Small intestine (tissue), 7 donors: ENCODE results near the gene DNLZ. TPM values are rescaled to one million over a fixed set of nuclear protein-coding genes. Genes with fewer than 3 reads are reported as not detected.
"Not testable (repeated sequence)": the region's sequence is repeated elsewhere in the genome, so short reads cannot be mapped to it uniquely, and the experiment has no call there.

Source experiments
- DNase-seq, 2 donors: peaks; one replicate each; pipeline versions ENCODE4 v3.0.0 to v3.0.0-alpha.2; 2013
- FAIRE-seq: peaks from 2 replicates; lab custom pipeline; 2012; peaks lifted over from hg19 to GRCh38; lab: Jason Lieb, UNC
- H3K27ac ChIP-seq, 3 donors: one replicate each; pipeline ENCODE4 v1.5.1; 2013; ENCODE audit warnings: low read length in 2 of 3, mild to moderate bottlenecking in 2 of 3, control low read depth in 1 of 3, inconsistent platforms in 1 of 3, low read depth in 1 of 3, moderate library complexity in 1 of 3
- H3K27me3 ChIP-seq, 3 donors: one replicate each; pipeline ENCODE4 v1.6.1; 2013; ENCODE audit warnings: low read length in 3 of 3, inconsistent platforms in 1 of 3; ENCODE audit not compliant: control insufficient read depth in 3 of 3, insufficient read depth in 3 of 3
- H3K36me3 ChIP-seq, 3 donors: one replicate each; pipeline ENCODE4 v1.6.1; 2013; ENCODE audit warnings: low read length in 3 of 3, inconsistent platforms in 1 of 3, low read depth in 1 of 3, mild to moderate bottlenecking in 1 of 3, moderate library complexity in 1 of 3; ENCODE audit not compliant: control insufficient read depth in 3 of 3, insufficient read depth in 2 of 3
- H3K4me1 ChIP-seq, 3 donors: one replicate each; pipeline ENCODE4 v1.6.1; 2013; ENCODE audit warnings: low read length in 2 of 3, inconsistent platforms in 1 of 3, low read depth in 1 of 3, mild to moderate bottlenecking in 1 of 3, moderate library complexity in 1 of 3; ENCODE audit not compliant: control insufficient read depth in 3 of 3, insufficient read depth in 2 of 3
- H3K4me3 ChIP-seq, 3 donors: one replicate each; pipeline ENCODE4 v1.5.1; 2013; ENCODE audit warnings: low read length in 3 of 3, control low read depth in 1 of 3, inconsistent platforms in 1 of 3, low read depth in 1 of 3, mild to moderate bottlenecking in 1 of 3, moderate library complexity in 1 of 3
- H3K9me3 ChIP-seq, 2 donors: one replicate each; pipeline ENCODE4 v1.6.1; 2013; ENCODE audit warnings: low read depth in 1 of 2, low read length in 1 of 2; ENCODE audit not compliant: control insufficient read depth in 2 of 2, insufficient read depth in 1 of 2
- WGBS, 3 donors: extraction: QIAGEN DNeasy Blood & Tissue Kit; methylation state at CpG; one replicate each; pipeline ENCODE4 v1.1.7; 2013; 5-methylcytosine and 5-hydroxymethylcytosine counted together
- polyA plus RNA-seq, 4 donors: library from polyadenylated mRNA; stranded (reverse) in 3 of 4; unstranded in 1 of 4; fragments of 200-250 nt in 3 of 4; fragments of 120-200 nt in 1 of 4; gene quantifications; one replicate each; pipeline versions ENCODE4 v1.2.1 to v1.2.3, GENCODE V29; 2013
- donor health status: healthy with polysubstance abuse.
- donor health status: control.
- donor health status: control.
- donor health status: Bipolar disorder and iron deficiency.
- donor health status: healthy.

DNLZ gene
- polyA plus RNA-seq, 4 donors, result 8.5 to 16.1 (median 11.0) TPM

DNA sequence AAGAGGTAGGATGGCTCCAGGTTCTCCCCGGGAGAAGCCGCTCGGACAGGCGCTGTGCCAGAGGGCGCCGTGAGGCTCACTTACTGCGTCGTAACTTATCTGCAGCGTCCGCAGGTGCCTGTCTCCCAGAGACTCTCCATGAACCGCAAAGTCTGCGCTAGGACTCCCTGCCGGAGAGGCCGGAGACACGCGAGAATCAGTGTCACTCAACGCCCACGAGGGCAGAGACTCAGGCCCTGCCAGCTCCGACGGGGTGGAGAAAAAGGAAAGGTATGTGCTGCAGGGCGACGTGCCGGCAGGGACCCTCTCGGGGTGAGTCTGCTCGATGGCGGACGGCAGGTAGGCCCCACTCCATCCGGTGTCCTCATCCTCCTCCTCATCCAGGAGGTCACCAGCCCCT, 43.5 kb upstream of the DNLZ start:
- H3K4me1 ChIP-seq, result peaks cover 4 to 14% (median 4%) of the 10 kb centered on the region in 3 donors
- H3K36me3 ChIP-seq, result peaks cover 8 to 61% (median 9%) of the 10 kb centered on the region in 3 donors
- not testable (repeated sequence) for H3K9me3 ChIP-seq, H3K4me3 ChIP-seq, FAIRE-seq, DNase-seq, H3K27me3 ChIP-seq, H3K27ac ChIP-seq
- 94 to 96% (median 95%) methylated on average over 28 of the region's 28 CpGs for WGBS, 3 donors

DNA sequence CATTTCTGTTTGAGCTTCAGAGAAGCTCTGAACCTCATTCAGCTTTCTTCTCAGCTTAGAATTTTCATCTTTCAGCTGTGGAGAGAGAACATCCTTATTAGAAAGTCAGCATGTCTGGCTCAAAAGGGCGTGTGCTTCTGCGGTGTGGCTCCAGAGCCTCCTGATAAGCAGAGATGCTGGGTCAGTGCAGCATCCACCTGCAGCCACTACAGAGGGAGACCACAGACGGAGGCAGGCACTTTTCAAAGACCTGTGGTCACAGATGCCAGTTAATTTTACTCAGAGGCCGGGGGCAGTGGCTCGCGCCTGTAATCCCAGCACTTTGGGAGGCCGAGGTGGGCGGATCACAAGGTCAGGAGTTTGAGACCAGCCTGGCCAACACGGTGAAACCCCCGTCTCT, 42.4 kb upstream of the DNLZ start:
- 91 to 92% (median 91%) methylated on average over 10 of the region's 10 CpGs for WGBS, 3 donors

DNA sequence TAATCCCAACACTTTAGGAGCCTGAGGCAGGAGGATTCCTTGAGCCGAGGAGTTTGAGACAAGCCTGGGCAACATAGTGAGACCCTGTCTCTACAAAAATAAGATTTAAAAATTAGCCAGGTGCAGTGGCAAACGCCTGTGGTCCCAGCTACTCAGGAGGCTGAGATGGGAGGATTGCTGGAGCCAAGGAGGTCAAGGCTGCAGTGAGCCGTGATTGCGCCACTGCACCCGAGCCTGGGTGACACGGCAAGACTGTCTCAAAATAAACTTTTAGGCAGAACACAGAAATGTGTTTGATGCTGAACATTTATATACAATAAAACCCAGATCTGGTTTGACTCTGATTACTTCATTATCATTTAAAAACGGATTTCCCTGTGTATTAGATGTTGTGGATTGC, 41.9 kb upstream of the DNLZ start:
- 81 to 90% (median 86%) methylated on average over 7 of the region's 7 CpGs for WGBS, 3 donors

More for the DNA sequence above, 42.4 kb upstream of the DNLZ start:
- peaks cover 8 to 69% (median 9%) of the 10 kb centered on the region in 3 donors for H3K36me3 ChIP-seq
- H3K4me3 ChIP-seq, H3K9me3 ChIP-seq, H3K4me1 ChIP-seq, FAIRE-seq, H3K27me3 ChIP-seq, DNase-seq, H3K27ac ChIP-seq: not testable (repeated sequence)

DNA sequence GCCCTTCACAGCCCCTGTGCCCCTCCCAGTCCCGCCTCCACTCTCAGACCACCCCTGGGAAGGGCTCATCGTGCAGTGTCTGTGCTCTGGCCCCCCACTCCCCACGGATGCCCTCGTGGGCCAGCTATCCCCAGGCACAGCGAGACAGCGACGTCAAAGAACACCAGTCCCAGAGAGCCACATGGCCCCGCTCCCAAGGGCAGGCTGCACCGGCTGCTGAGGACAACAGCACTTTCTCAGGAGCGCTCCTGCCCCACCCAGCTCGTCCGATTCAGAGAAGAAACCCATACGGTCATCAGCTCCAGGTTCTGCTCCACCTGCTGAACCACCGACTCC, 41.2 kb upstream of the DNLZ start:
- peaks cover 4 to 11% (median 4%) of the 10 kb centered on the region in 3 donors for H3K4me1 ChIP-seq
- no peaks in the 10 kb centered on the region for H3K9me3 ChIP-seq
- no peaks in the 10 kb centered on the region for H3K27me3 ChIP-seq
- FAIRE-seq (no peak), DNase-seq (no peak)
- 87 to 91% (median 90%) methylated on average over 14 of the region's 14 CpGs for WGBS, 3 donors
- H3K36me3 ChIP-seq, result peaks cover 8 to 69% (median 9%) of the 10 kb centered on the region in 3 donors
- no peak overlapping the region for H3K27ac ChIP-seq
- H3K4me3 ChIP-seq, result no peak overlapping the region

More for the DNA sequence above, 41.9 kb upstream of the DNLZ start:
- no peak overlapping the region for H3K4me3 ChIP-seq
- FAIRE-seq, result no peak
- H3K27me3 ChIP-seq, result no peaks in the 10 kb centered on the region
- H3K9me3 ChIP-seq, result no peaks in the 10 kb centered on the region
- peaks cover 8 to 69% (median 9%) of the 10 kb centered on the region in 3 donors for H3K36me3 ChIP-seq
- no peak overlapping the region for H3K27ac ChIP-seq
- no peak for DNase-seq
- peaks cover 4 to 11% (median 4%) of the 10 kb centered on the region in 3 donors for H3K4me1 ChIP-seq

DNA sequence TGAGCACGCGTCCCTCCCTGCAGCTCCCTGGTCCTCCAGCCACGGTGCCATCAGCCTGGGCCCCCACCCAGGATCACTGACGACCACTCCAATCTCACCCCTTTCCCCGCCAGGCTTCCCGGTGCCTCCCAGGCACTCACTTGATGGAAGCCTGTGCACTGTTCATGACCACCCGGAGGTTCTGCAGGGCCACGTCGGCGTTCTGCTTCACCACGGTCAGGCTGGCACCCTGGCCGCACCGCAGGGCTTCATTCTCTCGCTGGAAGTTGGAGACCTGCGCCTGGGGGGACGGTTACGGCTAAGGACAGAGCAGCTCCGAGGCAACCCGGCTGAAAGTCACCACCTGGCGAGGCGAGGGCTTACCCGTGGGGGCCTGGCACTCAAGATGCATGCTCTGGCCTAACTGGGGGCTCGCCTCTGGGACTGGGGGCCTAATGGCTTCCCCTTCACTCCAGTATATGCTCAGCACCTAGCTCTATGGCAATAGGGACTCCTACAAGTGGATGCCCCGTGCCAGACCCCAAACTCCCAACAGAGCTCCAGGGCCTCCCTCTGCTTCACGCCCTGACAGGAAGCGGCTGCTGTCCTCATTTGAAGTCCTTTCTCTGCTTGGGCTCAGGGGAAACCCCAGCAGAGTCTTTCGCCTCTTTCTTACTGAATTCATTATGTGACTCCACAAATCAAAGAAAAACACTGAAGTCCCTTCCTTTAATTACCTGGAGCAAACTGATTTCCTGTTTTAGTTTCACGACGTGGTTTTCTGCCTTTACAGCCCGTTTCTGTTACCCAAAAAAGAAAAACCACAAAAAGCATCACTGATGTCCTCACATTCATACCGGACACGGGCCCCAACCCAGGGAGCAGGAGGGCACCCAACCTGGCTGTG, 40.6 kb upstream of the DNLZ start:
- 74 to 90% (median 81%) methylated on average over 32 of the region's 32 CpGs for WGBS, 3 donors
- H3K36me3 ChIP-seq, result peaks cover 8 to 69% (median 9%) of the 10 kb centered on the region in 3 donors
- H3K4me3 ChIP-seq, result no peak overlapping the region
- no peak overlapping the region for H3K27ac ChIP-seq
- no peaks in the 10 kb centered on the region for H3K9me3 ChIP-seq
- H3K4me1 ChIP-seq, result peaks cover 0 to 5% (median 1%) of the 10 kb centered on the region in 3 donors
- H3K27me3 ChIP-seq, result no peaks in the 10 kb centered on the region
- DNase-seq (no peak), FAIRE-seq (no peak)

DNA sequence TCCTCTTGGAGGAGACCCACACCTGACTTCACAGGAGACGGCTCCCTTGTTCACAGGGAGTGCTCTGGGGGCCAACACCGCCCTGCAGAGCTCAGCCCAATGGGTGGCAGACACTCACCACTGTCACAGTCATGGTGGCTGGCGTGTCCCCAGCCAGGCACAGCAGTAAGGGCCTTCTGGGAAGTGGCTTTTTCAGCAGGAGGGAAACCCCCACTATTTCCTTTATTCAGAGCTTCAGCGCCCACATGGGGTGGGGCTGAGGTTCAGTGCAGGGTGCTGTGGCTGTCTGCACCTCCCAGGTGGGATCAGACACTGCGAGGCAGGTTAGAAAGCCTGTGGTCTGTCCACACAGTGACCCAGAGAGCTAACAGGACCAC, 40.0 kb upstream of the DNLZ start:
- FAIRE-seq (no peak), DNase-seq (peak in 1 of 2 donors; percentile 33)
- H3K9me3 ChIP-seq, result no peaks in the 10 kb centered on the region
- H3K36me3 ChIP-seq, result peaks cover 8 to 70% (median 9%) of the 10 kb centered on the region in 3 donors
- peaks cover 0 to 6% (median 5%) of the 10 kb centered on the region in 3 donors for H3K4me1 ChIP-seq
- H3K27ac ChIP-seq, result peak overlapping the region in 1 of 3 donors; percentile 9
- H3K27me3 ChIP-seq, result no peaks in the 10 kb centered on the region
- whole genome bisulfite sequencing, 3 donors, result 67 to 82% (median 72%) methylated on average over 4 to 5 of the region's 5 CpGs
- no peak overlapping the region for H3K4me3 ChIP-seq

DNA sequence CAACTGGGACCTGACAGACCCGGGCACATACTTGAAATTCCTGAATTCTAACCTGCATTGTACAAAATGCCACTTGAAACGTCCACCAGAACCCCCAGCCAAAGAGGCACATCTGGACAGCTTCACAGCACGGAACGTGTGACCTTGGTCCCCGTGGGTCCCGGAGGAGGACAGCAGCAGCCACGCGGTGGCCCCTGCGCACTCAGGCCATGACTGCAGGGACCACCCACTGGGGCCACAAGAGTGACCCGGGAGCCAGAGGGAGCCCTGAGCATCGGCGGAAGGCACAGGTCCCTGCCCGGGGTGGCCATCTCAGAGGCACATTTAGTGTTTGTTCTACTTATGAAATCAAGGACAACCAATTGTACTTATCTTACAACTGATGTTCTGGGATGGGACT, 38.5 kb upstream of the DNLZ start:
- Histone ChIP-seq H3K4me1 (peaks cover 0 to 6% (median 5%) of the 10 kb centered on the region in 3 donors), H3K4me3 (no peak overlapping the region), H3K9me3 (no peaks in the 10 kb centered on the region), H3K36me3 (peaks cover 6 to 70% (median 10%) of the 10 kb centered on the region in 3 donors), H3K27ac (no peak overlapping the region), H3K27me3 (no peaks in the 10 kb centered on the region)
- FAIRE-seq (no peak), DNase-seq (no peak)
- WGBS, 3 donors, result 84 to 90% (median 86%) methylated on average over 13 of the region's 13 CpGs

DNA sequence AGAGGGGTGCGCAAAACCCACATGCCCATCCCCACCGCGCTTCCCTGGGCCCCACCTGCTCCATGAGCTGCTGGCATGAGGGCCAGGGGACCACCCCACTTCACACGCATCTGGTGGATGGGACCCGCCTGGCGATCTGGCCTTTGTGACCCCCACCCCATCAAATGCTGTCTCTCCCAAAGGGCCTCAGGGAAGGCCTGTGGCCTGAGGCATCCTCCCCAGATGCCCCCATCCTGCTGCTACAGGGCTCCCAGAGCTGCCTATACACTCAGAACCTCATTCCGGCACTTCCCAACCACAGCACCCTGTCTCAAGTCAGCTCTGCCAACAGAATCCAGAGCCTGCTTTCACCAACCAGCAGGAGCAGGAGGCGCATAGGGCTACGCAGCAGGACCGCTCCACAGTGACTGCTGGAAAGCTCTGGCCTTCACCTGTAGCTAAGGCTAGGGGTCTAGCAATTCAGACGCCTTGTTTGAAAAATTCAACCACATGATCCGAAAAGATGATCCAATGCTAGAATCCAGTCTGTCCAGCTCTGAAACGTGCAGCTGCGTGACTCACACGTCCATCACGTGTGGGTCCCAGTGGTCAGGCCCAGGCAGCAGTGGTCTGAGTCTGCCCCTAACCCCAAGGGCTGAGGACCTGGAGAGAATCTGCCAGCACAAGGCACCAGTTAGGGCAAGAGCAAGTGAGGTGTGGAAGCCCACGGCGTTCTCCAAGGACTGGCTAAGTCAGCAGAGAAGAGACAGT, 37.8 kb upstream of the DNLZ start:
- DNase-seq, result no peak
- no peaks in the 10 kb centered on the region for H3K9me3 ChIP-seq
- WGBS, 3 donors, result 91 to 94% (median 93%) methylated on average over 18 of the region's 18 CpGs
- H3K27me3 ChIP-seq, result no peaks in the 10 kb centered on the region
- peaks cover 0 to 6% (median 5%) of the 10 kb centered on the region in 3 donors for H3K4me1 ChIP-seq
- no peak overlapping the region for H3K4me3 ChIP-seq
- peaks cover 4 to 71% (median 10%) of the 10 kb centered on the region in 3 donors for H3K36me3 ChIP-seq
- no peak overlapping the region for H3K27ac ChIP-seq
- no peak for FAIRE-seq
